Activated naive CD4-positive, alpha-beta T cell treated with anti-CD3 and anti-CD28 coated beads, Interleukin-2, amount 50 U/mL, for 72 hours (primary cell): ENCODE measurements around the gene ALS2CL. TPM values are rescaled to one million over a fixed set of nuclear protein-coding genes. Genes with fewer than 3 reads are reported as not detected.

Experiments
- ATAC-seq, 2 donors: fragments of 150-1000 bp; cut with Tn5 transposase; 2 replicates each; pipeline ENCODE4 v1.10.0; 2021; ENCODE audit warnings: mild to moderate bottlenecking in 2 of 2, moderate library complexity in 2 of 2
- DNase-seq, 2 donors: peaks; one replicate each; pipeline ENCODE4 v3.0.0; 2021 to 2022; ENCODE audit warnings: low spot score in 2 of 2
- H3K27ac Mint-ChIP-seq, 2 donors: one replicate each; pipeline ENCODE4 v1.8.0; 2022; ENCODE audit warnings: mild to moderate bottlenecking in 2 of 2, mixed read lengths in 2 of 2
- H3K36me3 Mint-ChIP-seq, 2 donors: one replicate each; pipeline ENCODE4 v1.8.0; 2022; ENCODE audit warnings: mixed read lengths in 2 of 2
- H3K9me3 Mint-ChIP-seq, 2 donors: one replicate each; pipeline ENCODE4 v1.8.0; 2022; ENCODE audit warnings: mixed read lengths in 2 of 2
- total RNA-seq, 2 donors: library from RNA; stranded (reverse); gene quantifications; one replicate each; pipeline ENCODE4 v1.2.3, GENCODE V29; 2022

ALS2CL gene
- total RNA-seq, 2 donors from 2014 or later: 2.0 to 8.1 TPM

DNA sequence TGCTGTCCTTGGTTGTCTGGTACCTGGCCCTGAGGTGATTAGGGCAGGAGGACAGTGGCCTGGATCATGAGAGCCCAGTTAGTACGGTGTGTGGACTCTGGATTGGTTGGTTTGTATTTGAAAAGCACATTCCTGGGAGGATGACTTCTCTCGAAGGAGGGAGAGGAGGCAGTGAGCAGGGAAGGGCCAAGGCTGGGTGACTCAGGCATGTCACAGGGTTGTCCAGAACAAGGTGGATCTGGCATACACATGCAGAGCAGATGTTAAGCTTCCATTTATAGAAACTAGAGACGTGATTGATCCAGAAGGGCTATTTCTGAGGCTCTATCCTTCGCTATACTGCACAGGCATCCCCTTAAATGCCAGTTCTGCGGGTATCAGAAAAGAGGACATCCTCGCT is 46.8 kb downstream of the ALS2CL start:
- no peaks in the 10 kb centered on the region for H3K36me3 Mint-ChIP-seq
- ATAC-seq (no peak), DNase-seq (no peak)
- H3K27ac Mint-ChIP-seq: no peak overlapping the region
- no peaks in the 10 kb centered on the region for H3K9me3 Mint-ChIP-seq

DNA sequence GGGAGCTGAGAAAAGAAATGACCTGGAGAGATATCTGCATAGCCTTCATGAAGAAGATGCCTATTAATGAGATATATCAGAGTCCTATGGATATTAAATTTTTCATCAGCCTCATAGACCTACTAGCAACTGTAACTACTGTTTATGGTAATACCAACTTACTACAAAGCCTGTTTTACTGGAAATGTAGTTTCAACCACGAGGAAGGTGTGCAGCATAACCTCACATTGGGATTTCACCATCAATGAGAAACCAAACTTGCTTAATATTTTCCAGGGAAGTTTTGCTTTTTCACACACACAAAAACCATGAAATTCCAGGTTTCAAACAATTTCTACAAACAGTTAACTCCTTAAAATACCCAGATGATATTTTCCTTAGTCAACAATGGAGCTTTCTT is 49.8 kb downstream of the ALS2CL start:
- peaks cover 0 to 5% of the 10 kb centered on the region in 2 donors for H3K9me3 Mint-ChIP-seq
- no peak overlapping the region for H3K27ac Mint-ChIP-seq
- DNase-seq (no peak), ATAC-seq (no peak)
- H3K36me3 Mint-ChIP-seq: peaks cover 0 to 8% of the 10 kb centered on the region in 2 donors

DNA sequence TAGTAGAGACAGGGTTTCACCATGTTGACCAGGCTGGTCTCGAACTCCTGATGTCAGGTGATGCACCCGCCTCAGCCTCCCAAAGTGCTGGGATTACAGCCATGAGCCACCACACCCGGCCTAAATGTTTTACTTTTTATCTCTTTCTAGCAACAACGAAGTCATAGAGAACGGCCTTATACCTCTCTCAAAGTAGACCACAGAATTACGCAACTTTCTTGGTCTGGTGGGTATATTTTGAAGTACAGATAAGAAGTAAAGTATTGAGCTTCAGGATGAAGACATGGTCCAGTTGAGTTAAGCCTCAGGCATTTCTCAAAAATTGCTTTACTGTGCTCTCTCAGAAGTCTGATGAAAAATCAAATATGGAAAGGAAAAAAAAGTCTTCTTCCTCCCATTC is 50.5 kb downstream of the ALS2CL start:
- H3K36me3 Mint-ChIP-seq: peaks cover 0 to 8% of the 10 kb centered on the region in 2 donors
- peaks cover 0 to 5% of the 10 kb centered on the region in 2 donors for H3K9me3 Mint-ChIP-seq
- DNase-seq: no peak
- no peak for ATAC-seq
- H3K27ac Mint-ChIP-seq: no peak overlapping the region

DNA sequence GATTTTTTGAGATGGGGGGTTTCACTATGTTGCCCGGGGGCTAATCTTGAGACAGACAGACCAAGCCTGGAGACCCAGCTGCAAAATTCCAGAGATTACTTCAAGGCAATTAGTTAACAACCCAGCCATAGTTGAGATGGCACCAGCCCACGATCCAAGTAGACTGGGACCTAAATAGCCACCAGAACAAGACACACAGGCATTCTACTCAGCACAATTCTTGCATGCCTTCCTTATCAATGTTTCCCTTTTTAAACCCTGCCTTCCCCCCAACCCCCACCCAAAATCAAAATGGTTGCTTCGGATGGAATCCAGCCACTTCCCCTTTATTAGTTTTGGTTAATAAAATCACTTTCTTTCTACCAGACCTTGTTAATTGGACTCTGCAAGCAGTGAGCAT is 52.6 kb downstream of the ALS2CL start:
- Mint-ChIP-seq H3K27ac (no peak overlapping the region), H3K9me3 (peaks cover 0 to 5% of the 10 kb centered on the region in 2 donors), H3K36me3 (peaks cover 0 to 8% of the 10 kb centered on the region in 2 donors)
- ATAC-seq (no peak), DNase-seq (no peak)

DNA sequence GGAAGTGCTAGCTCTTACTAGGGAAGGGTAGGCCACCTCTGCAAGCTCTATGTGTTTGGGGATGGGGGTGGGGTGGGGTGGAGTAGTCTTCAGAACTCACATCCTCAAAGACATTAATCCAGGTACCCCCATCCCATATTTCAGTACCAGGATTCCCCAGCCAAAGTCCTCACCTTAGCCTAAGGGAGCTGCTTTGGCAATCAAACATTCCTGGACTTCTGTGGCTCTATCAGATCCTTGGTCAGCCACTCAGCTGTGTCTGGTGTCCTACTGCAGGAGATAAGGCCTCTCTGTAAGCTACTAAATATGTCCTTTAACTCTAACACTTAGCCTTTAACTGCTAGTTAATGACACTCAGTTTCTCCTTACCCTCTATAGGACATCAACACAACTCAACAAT is 54.3 kb downstream of the ALS2CL start:
- no peak for ATAC-seq
- peaks cover 0 to 5% of the 10 kb centered on the region in 2 donors for H3K9me3 Mint-ChIP-seq

DNA sequence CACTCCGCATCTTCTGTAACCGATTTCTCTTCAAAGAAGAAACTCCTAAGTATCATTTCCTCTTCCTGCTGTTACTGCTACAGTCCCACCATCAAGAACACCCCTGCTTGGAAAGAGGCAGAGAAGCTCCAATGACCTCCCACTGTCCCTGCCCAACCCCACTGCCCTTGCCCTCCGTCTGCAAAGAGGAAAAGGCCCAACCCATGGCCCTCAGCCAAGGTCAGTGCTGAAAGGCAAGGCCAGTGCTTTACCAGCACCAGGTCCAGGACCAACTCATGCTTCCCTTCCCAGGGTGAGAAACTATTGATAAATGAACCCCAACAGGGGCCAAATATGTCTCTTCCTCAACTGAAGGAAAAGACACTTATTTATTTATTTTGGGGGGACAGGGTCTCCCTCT is 58.6 kb downstream of the ALS2CL start:
- no peaks in the 10 kb centered on the region for H3K9me3 Mint-ChIP-seq
- H3K36me3 Mint-ChIP-seq: no peaks in the 10 kb centered on the region
- no peak for ATAC-seq
- DNase-seq: no peak
- H3K27ac Mint-ChIP-seq: no peak overlapping the region

More for the DNA sequence above, 54.3 kb downstream of the ALS2CL start:
- no peak for DNase-seq
- Mint-ChIP-seq H3K27ac (no peak overlapping the region), H3K36me3 (peaks cover 0 to 8% of the 10 kb centered on the region in 2 donors)

DNA sequence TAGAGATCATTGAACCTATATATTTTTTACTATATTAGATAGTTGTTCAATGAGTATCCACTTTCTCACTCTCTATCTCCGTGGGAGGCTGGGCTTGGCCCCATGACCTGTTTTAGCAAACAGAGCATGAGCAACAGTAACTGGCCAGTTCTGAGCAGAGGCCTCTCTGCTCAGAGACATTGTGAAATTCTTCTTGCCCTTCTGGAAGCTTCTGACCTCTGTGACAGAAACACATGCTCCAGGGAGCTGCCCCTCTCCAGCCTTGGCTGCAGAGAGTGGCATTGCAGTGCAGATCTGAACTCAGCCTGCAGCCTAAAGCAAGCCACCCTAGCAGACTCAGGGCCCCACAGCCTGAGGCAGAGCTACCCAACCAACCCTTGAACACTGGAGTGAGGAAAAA is 60.7 kb downstream of the ALS2CL start:
- Mint-ChIP-seq H3K36me3 (no peaks in the 10 kb centered on the region), H3K9me3 (no peaks in the 10 kb centered on the region), H3K27ac (no peak overlapping the region)
- ATAC-seq (no peak), DNase-seq (no peak)

DNA sequence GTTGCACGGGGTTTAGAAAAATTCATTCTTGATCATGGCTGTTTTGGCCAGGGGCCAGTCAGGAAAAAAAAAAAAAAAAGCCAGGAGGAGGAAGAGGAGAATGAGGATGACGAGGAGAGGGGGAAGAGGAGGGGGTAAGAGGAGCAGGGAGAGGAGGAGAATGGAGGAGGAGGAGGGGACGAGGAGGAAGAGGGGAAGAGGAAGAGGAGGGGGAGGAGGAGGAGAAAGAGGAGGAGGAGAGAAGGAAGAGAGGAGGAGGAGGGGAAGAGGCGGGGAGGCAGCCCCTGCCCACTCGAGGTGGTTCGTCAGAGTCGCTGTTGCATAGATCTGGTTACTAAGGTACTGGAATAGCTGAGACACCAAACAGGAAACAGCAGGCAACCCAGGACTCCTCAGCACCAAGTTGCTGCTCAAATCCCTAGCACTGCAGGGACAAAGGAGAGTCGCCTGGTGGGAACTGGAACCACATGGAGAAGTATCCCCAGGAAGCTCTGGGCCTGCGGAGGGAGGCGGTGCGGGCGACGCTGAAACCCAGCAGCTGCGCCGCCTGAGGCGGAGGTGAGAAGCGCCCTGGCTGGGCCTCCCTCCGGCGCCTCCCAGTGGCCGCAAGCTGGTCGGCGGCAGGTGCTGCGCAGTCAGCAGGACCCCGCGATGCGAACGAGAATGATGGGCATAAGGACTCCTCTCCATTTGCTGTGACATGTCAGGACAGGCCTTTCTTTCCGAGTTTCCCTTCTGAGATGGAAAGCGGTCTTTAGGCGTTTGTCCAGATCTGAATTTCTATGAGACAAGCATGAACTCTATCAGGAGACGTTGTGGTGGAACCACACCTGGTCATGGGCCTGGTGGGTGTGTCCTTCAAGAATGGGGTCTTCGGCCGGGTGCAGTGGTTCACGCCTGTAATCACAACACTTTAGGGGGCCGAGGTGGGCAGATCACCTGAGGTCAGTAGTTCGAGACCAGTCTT is 63.6 kb downstream of the ALS2CL start:
- ATAC-seq (peak; percentile 96 to 98), DNase-seq (peak; percentile 79 to 80)
- Mint-ChIP-seq H3K36me3 (no peaks in the 10 kb centered on the region), H3K27ac (peak overlapping the region in 1 of 2 donors; percentile 87), H3K9me3 (no peaks in the 10 kb centered on the region)

DNA sequence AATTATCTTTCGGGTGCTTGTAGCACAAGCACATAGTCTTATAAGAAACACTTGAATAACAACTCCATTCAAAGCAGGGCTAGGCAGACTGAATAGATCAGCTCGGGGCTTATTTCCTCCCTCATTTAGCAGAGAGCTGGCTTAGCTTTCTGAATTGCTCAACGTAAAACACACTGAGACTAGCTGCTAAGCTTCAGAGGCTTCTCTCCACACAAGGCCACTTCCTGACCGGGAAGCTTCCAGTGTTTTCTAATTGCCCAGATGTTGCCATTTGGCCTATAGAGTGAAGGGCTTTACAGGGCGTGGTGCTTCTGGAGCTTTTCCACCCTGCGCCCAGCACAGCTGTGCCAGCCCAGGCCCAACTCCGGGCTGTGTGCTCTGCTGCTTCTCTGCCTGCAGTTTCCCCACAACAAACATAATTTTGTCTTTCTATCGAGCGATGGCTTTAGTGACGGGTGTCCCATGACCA is 64.5 kb downstream of the ALS2CL start:
- Mint-ChIP-seq H3K36me3 (no peaks in the 10 kb centered on the region), H3K27ac (peak overlapping the region in 1 of 2 donors; percentile 87), H3K9me3 (no peaks in the 10 kb centered on the region)
- ATAC-seq: no peak
- DNase-seq: no peak

DNA sequence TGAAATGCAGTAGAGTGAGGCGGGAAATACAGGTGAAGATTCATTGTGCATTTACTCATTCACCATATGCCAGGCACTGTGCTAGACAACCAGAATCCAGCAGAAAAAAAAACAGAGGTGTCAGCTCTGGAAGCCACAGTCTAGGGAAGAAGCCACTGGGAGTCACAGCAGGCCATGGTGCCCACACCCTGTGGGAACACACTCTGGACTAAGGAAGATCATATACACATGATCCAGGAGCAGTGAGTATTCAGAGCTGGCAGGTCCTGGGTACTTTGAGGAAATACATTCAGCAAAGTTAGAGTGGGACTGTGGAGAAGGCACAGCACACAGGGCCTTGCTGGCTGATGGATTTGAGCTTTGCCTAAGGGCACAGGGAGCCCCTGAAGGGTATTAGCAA is 66.4 kb downstream of the ALS2CL start:
- DNase-seq (no peak), ATAC-seq (no peak)
- no peaks in the 10 kb centered on the region for H3K9me3 Mint-ChIP-seq
- H3K27ac Mint-ChIP-seq: peak overlapping the region in 1 of 2 donors; percentile 74
- H3K36me3 Mint-ChIP-seq: no peaks in the 10 kb centered on the region

DNA sequence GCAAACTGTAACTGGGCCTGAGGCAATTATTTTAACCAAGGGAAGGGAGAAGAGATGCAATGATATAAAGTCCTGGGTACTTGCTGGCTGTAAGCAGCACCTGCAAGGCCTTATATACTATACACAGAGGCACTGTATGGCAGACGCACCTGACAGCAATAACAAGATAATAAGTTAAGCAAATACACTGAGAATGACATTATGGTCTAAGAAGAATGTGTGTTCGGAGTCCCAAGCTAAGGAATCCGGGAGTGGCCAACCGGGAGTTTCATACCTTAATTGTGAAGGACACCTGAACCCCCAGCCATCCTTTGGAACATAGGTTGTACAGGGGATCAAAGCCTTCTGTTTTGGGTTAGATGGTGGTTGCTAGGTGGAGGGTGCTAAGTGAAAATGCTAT is 67.4 kb downstream of the ALS2CL start:
- DNase-seq (no peak), ATAC-seq (no peak)
- H3K9me3 Mint-ChIP-seq: no peaks in the 10 kb centered on the region
- no peaks in the 10 kb centered on the region for H3K36me3 Mint-ChIP-seq
- no peak overlapping the region for H3K27ac Mint-ChIP-seq

DNA sequence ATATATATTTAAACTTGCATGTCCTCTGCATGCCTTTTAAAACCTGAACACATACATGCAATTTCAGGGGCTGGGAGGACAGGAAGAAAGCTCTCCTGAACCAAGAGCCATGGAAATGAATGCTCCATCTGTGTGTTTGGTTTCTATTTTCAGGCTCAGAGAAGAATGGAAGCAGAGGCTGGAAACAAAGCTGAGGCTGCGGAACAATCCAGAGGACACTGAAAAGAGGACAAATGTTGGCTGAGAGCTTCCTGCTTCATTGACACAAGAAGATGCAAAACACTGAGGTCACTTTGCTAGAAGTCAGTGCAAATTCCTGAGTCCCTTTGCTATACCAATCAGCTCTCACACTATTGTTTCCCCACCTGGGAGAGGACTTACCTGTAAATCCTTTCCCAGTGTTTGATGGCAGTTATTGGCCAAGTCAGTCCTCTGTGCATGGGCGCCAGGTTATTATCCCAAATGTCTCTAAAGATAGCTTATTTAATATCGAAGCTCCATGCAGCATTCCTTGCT is 68.4 kb downstream of the ALS2CL start:
- no peak for ATAC-seq
- Mint-ChIP-seq H3K36me3 (no peaks in the 10 kb centered on the region), H3K9me3 (no peaks in the 10 kb centered on the region), H3K27ac (no peak overlapping the region)
- no peak for DNase-seq

DNA sequence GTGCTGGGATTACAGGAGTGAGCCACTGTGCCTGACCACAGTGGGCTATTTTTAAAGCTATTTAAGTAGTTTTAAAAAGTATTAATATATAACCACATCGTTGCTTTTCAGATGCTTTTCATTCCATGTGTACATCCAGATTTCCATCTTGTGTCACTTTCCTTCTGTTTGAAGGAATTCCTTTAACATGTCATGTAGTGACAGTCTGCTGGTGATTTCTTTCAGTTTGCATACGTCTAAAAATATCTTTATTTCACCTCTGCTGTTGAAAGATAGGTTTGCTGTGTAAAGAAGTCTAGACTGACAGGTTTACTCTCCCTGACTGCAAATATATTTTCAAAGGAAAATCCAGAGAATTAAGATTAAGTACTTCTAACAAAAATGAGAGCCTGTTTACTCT is 68.9 kb downstream of the ALS2CL start:
- Mint-ChIP-seq H3K36me3 (no peaks in the 10 kb centered on the region), H3K27ac (no peak overlapping the region), H3K9me3 (no peaks in the 10 kb centered on the region)
- DNase-seq: no peak
- no peak for ATAC-seq

DNA sequence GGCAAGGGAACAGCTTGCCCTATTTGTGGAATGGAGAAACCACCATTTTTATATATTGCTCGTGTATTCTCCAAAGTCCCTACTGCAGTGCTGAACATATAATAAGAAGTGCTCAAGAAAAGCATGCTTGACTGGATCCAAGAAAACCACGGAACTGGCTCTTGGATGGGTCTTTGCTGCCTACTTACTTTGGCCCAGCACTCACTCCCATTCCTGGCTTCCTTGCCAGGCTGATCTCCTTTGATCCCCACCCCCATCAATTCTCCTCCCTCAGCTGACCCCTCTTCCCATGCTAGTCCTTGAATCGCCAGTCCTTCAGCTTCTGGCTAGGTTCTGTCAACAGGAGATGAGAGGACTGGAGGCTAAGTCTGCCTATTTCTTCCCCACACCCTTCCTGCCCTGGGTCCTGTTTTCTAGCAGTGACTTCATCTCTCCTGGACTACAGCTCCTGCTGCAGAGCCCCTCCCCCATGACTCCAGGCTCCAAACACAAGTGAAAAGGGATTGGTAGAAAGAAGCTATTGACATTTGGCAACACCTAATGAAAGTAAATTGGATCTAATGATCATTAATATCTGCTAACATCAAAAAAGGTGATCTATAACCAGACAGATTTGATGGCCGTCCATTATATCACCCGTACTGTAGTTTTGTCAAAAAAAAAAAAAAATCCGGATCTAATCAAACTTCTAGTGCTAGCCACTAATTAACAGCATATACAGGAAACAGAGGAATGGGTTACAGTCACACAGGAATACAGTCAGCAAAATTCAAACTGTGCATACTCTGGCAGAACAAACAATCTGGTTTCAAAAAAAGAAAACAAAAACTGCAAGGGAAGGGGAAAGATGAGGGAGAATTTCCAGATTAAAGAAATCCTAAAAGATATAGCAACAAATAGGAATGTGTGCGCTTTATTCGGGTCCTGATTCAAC is 73.4 kb downstream of the ALS2CL start:
- ATAC-seq (no peak), DNase-seq (no peak)
- no peaks in the 10 kb centered on the region for H3K9me3 Mint-ChIP-seq
- H3K27ac Mint-ChIP-seq: no peak overlapping the region
- no peaks in the 10 kb centered on the region for H3K36me3 Mint-ChIP-seq
